GM12878 (cell line): ENCODE results near the gene HEATR1. TPM values are rescaled to one million over a fixed set of nuclear protein-coding genes. Genes with fewer than 3 reads are reported as not detected.

Experiments used
- ATAC-seq: fragments of 200-7000 bp; cut with Tn5 transposase; 3 replicates; pipeline ENCODE4 v1.9.1; 2020; ENCODE audit warnings: mild to moderate bottlenecking, moderate library complexity
- BruUV-seq: library from RNA; stranded (reverse); fragments of 400-500 nt; replicated peaks from 2 replicates; lab custom pipeline; 2021; lab: Mats Ljungman, UMichigan
- CTCF ChIA-PET: fragments of 300-600 bp; sonication (Branson Sonifier 250); formaldehyde crosslinking; extraction: SDS; loops from one replicate; lab custom pipeline; 2021; ENCODE audit warnings: inconsistent platforms; lab: Yijun Ruan, JAX
- POLR2A ChIA-PET: fragments of 350-600 bp; formaldehyde crosslinking; extraction: SDS; loops from one replicate; lab custom pipeline; 2021; ENCODE audit warnings: inconsistent platforms; lab: Charles Lee
- RAD21 ChIA-PET: fragments of 300-600 bp; sonication (Branson Sonifier 250); formaldehyde crosslinking; loops from one replicate; lab custom pipeline; 2023; ENCODE audit warnings: antibody characterized with exemption; ENCODE audit not compliant: unreplicated experiment; lab: Charles Lee
- SMC1A ChIA-PET: fragments of 300-600 bp; sonication (Branson Sonifier 250); formaldehyde crosslinking; loops from one replicate; lab custom pipeline; 2023; ENCODE audit not compliant: unreplicated experiment, uncharacterized antibody; lab: Charles Lee
- DNase-seq: peaks from one replicate; pipeline ENCODE4 v3.0.0-alpha.2; 2011; ENCODE audit warnings: low read depth, low spot score
- FAIRE-seq: peaks from 3 replicates; lab custom pipeline; 2011; peaks lifted over from hg19 to GRCh38; lab: Jason Lieb, UNC
- H2AFZ ChIP-seq: 2 replicates; pipeline ENCODE4 v1.6.0; 2011; ENCODE audit warnings: low read depth, low read length, control low read depth; ENCODE audit not compliant: control insufficient read depth
- H3K27ac ChIP-seq: 2 replicates; pipeline ENCODE4 v1.5.1; 2011; ENCODE audit warnings: control low read depth; ENCODE audit not compliant: control insufficient read depth, insufficient read depth
- H3K27me3 ChIP-seq, 2 experiments: replicated peaks in 1 of 2; 2 replicates each; pipeline versions ENCODE4 v1.6.0 to v1.6.1; 2011; ENCODE audit warnings: low read length in 1 of 2; ENCODE audit not compliant: control insufficient read depth in 2 of 2, insufficient read depth in 2 of 2
- H3K36me3 ChIP-seq, 2 experiments: 2 replicates each; pipeline ENCODE4 v1.5.1; 2011; ENCODE audit warnings: low read length in 1 of 2; ENCODE audit not compliant: control insufficient read depth in 2 of 2, insufficient read depth in 2 of 2
- H3K4me1 ChIP-seq: 2 replicates; pipeline ENCODE4 v1.6.1; 2011; ENCODE audit warnings: mild to moderate bottlenecking, low read length, moderate library complexity, mixed read lengths; ENCODE audit not compliant: control insufficient read depth, insufficient read depth
- H3K4me2 ChIP-seq: 2 replicates; pipeline ENCODE4 v1.6.0; 2011; ENCODE audit warnings: control low read depth; ENCODE audit not compliant: control insufficient read depth, insufficient read depth
- H3K4me3 ChIP-seq: fragments of 200-600 bp; sonication (generic); 2 replicates; pipeline ENCODE4 v1.5.1; 2016
- H3K79me2 ChIP-seq: 2 replicates; pipeline ENCODE4 v1.6.0; 2011; ENCODE audit warnings: low read length; ENCODE audit not compliant: control insufficient read depth, insufficient read depth
- H3K9ac ChIP-seq: 2 replicates; pipeline ENCODE4 v1.8.0; 2011; ENCODE audit warnings: low read length, control low read depth, mixed read lengths; ENCODE audit not compliant: control insufficient read depth, insufficient read depth
- H3K9me3 ChIP-seq: replicated peaks from 3 replicates; pipeline ENCODE4 v1.5.1; 2011; ENCODE audit warnings: mild to moderate bottlenecking, low read length; ENCODE audit not compliant: control insufficient read depth, insufficient read depth
- H4K20me1 ChIP-seq: 2 replicates; pipeline ENCODE4 v1.6.0; 2011; ENCODE audit not compliant: control insufficient read depth, insufficient read depth
- CBX3 ChIP-seq: fragments of 200-600 bp; sonication (generic); IDR thresholded peaks from 2 replicates; pipeline ENCODE4 v1.6.1; 2016; ENCODE audit warnings: low read depth, borderline replicate concordance
- CEBPZ ChIP-seq: fragments of 150-350 bp; IDR thresholded peaks from 2 replicates; pipeline ENCODE4 v1.6.1; 2016; ENCODE audit warnings: low read depth, low read length
- CREB1 ChIP-seq: IDR thresholded peaks from 2 replicates; pipeline ENCODE4 v1.6.1; 2012; ENCODE audit warnings: low read depth, mild to moderate bottlenecking, inconsistent platforms
- EP300 ChIP-seq, 2 experiments: fragments of 150-350 bp in 1 of 2; IDR thresholded peaks; 2 replicates each; pipeline ENCODE4 v1.6.1; 2011 to 2012; ENCODE audit warnings: low read depth in 2 of 2, low read length in 2 of 2, borderline replicate concordance in 1 of 2, improper control_type of control experiment in 1 of 2, inconsistent platforms in 1 of 2; ENCODE audit not compliant: control insufficient read depth in 1 of 2
- ESRRA ChIP-seq: IDR thresholded peaks from 2 replicates; pipeline ENCODE4 v1.6.1; 2012; ENCODE audit warnings: mild to moderate bottlenecking, low read length, improper control_type of control experiment
- FOS ChIP-seq: IDR thresholded peaks from 3 replicates; pipeline ENCODE4 v1.6.1; 2011; ENCODE audit warnings: borderline replicate concordance; ENCODE audit not compliant: insufficient read length; ENCODE audit errors: extremely low read depth
- GABPA ChIP-seq: IDR thresholded peaks from 2 replicates; pipeline ENCODE4 v1.6.1; 2014; ENCODE audit warnings: antibody characterized with exemption, low read depth, mild to moderate bottlenecking, inconsistent platforms
- HDAC2 ChIP-seq: fragments of 200-600 bp; sonication (generic); IDR thresholded peaks from 2 replicates; pipeline ENCODE4 v1.6.1; 2017
- KDM1A ChIP-seq: fragments of 200-600 bp; sonication (generic); IDR thresholded peaks from 2 replicates; pipeline ENCODE4 v1.6.1; 2016; ENCODE audit warnings: borderline replicate concordance
- PML ChIP-seq: IDR thresholded peaks from 2 replicates; pipeline ENCODE4 v1.6.1; 2012; ENCODE audit warnings: low read length, inconsistent platforms
- RB1 ChIP-seq: fragments of 450-650 bp; formaldehyde crosslinking; IDR thresholded peaks from 2 replicates; pipeline ENCODE4 v1.6.1; 2017; ENCODE audit warnings: mild to moderate bottlenecking, borderline replicate concordance
- RCOR1 ChIP-seq: conservative IDR thresholded peaks from 2 replicates; pipeline ENCODE4 v1.6.1; 2012; ENCODE audit warnings: low read depth, low read length, improper control_type of control experiment
- SIN3A ChIP-seq: IDR thresholded peaks from 2 replicates; pipeline ENCODE4 v1.6.1; 2012; ENCODE audit warnings: low read depth, low read length, improper control_type of control experiment
- SREBF2 ChIP-seq: IDR thresholded peaks from 2 replicates; pipeline ENCODE4 v1.6.1; 2012; ENCODE audit warnings: mild to moderate bottlenecking, low read length
- TCF3 ChIP-seq: IDR thresholded peaks from 2 replicates; pipeline ENCODE4 v1.6.1; 2012; ENCODE audit warnings: low read depth, mild to moderate bottlenecking, low read length, borderline replicate concordance; ENCODE audit not compliant: insufficient read depth
- ZNF207 ChIP-seq: fragments of 450-650 bp; IDR thresholded peaks from 2 replicates; pipeline ENCODE4 v1.6.1; 2014; ENCODE audit warnings: antibody characterized with exemption, mild to moderate bottlenecking, borderline replicate concordance
- ZNF24 ChIP-seq: fragments of 450-650 bp; IDR thresholded peaks from 2 replicates; pipeline ENCODE4 v1.6.1; 2017; ENCODE audit warnings: antibody characterized with exemption, mild to moderate bottlenecking
- WGBS: methylation state at CpG from one replicate; pipeline ENCODE4 v1.1.6; 2016; ENCODE audit warnings: low lambda C conversion rate; ENCODE audit not compliant: insufficient replicate concordance, insufficient coverage; ENCODE audit errors: missing lambda C conversion rate; 5-methylcytosine and 5-hydroxymethylcytosine counted together
- in situ Hi-C: fragments of 300-500 bp; cut with MboI; formaldehyde crosslinking; loops from 9 replicates; pipeline ENCODE4 v1.14.3; 2018; ENCODE audit warnings: mixed read lengths
- intact Hi-C: fragments of 100-400 bp; cut with micrococcal nuclease; formaldehyde crosslinking; loops from one replicate; pipeline ENCODE4 v1.14.2; 2022; ENCODE audit not compliant: unreplicated experiment
- polyA plus RNA-seq, 11 experiments: library from polyadenylated mRNA; depleted of rRNA in 4 of 11; unstranded in 6 of 11; stranded (reverse) in 5 of 11; fragments of >200 nt; fragmentation: Nextera tagmentation in 4 of 11; fragmentation: Illumina TruSeq in 1 of 11; extraction: Ambion mirVana in 4 of 11; extraction: Trizol in 1 of 11; gene quantifications; 1 replicate in 1 of 11; 2 replicates in 10 of 11; pipeline versions ENCODE4 v1.2.1 to v1.2.3, GENCODE V29; 2011 to 2016; ENCODE audit warnings: inconsistent platforms in 2 of 11, missing spikeins in 2 of 11, low read depth in 1 of 11
- total RNA-seq, 4 experiments: library from RNA; depleted of rRNA in 3 of 4; stranded (reverse); fragments of >200 nt in 3 of 4; fragmentation: Illumina TruSeq in 1 of 4; extraction: Trizol in 1 of 4; gene quantifications; 2 replicates each; pipeline versions ENCODE4 v1.2.1 to v1.2.3, GENCODE V29; 2013 to 2021

HEATR1 gene
- total and polyA plus RNA-seq, 10 of the 15 experiments (the other 5 are each of a cell fraction or from before 2014, with no cell fraction given) = 8.6 to 72.3 (median 41.9) TPM

GRCh38 chr1:236552096-236552495 lies 52.2 kb downstream of the HEATR1 start (continued):
- TF ChIP-seq FOS (no peak), ZNF24 (no peak), SIN3A (no peak), PML (no peak), GABPA (no peak)

- POLR2A ChIA-PET = no interaction called here
- 84% methylated on average over 13 of the region's 13 CpGs for WGBS
- no peak for DNase-seq
Observed at GRCh38 chr1:236550961-236551851, 53.1 kb downstream of the HEATR1 start.

More at GRCh38 chr1:236550961-236551851, 53.1 kb downstream of the HEATR1 start:
- Histone ChIP-seq H3K36me3 (peaks cover 24 to 63% of the 10 kb centered on the region in 2 experiments), H2AFZ (no peak overlapping the region), H3K9me3 (no peaks in the 10 kb centered on the region), H3K4me3 (no peak overlapping the region), H3K4me2 (no peak overlapping the region), H3K79me2 (no peaks in the 10 kb centered on the region), H3K27ac (no peak overlapping the region), H3K4me1 (no peaks in the 10 kb centered on the region), H4K20me1 (no peaks in the 10 kb centered on the region), H3K9ac (no peak overlapping the region), H3K27me3 (no peaks in the 10 kb centered on the region)
- in situ Hi-C loops (no loop called here), intact Hi-C loops (no loop called here)
- ATAC-seq = no peak
- SMC1A ChIA-PET = interaction anchor here (0.6 kb wide), 1 partner anchor 99 kb away, joined by 3 read pairs; no protein-coding TSS in a partner anchor
- RAD21 ChIA-PET = no interaction called here
- FAIRE-seq = no peak
- BruUV-seq = no TSS peak
- CTCF ChIA-PET = interaction anchor here (1.4 kb wide), 2 partner anchors 17 to 51 kb away, joined by 4 to 5 read pairs; no protein-coding TSS in a partner anchor
- no peak for TF ChIP-seq HDAC2
- no peak for TF ChIP-seq KDM1A
- no peak for TF ChIP-seq RCOR1
- TF ChIP-seq ZNF207 = no peak
- TF ChIP-seq RB1 = no peak
- TF ChIP-seq CBX3 = no peak
- TF ChIP-seq CEBPZ = no peak
- TF ChIP-seq TCF3 = no peak
- no peak for TF ChIP-seq CREB1
- no peak for TF ChIP-seq ESRRA
- TF ChIP-seq EP300 (IDR thresholded peaks at IDR 0.05; ENCODE audit: borderline replicate concordance in 1 of 2, control insufficient read depth in 1 of 2, low read depth in 2 of 2, low read length in 2 of 2) = no peak
- no peak for TF ChIP-seq SREBF2
